HG02763 (cell line): ENCODE data around the gene BCAR3.

Experiments used
- ATAC-seq: cut with Tn5 transposase; IDR thresholded peaks from one replicate; pipeline ENCODE4 v1.9.1; 2021; ENCODE audit warnings: mild to moderate bottlenecking, moderate library complexity; ENCODE audit not compliant: unreplicated experiment

The BCAR3 gene

DNA sequence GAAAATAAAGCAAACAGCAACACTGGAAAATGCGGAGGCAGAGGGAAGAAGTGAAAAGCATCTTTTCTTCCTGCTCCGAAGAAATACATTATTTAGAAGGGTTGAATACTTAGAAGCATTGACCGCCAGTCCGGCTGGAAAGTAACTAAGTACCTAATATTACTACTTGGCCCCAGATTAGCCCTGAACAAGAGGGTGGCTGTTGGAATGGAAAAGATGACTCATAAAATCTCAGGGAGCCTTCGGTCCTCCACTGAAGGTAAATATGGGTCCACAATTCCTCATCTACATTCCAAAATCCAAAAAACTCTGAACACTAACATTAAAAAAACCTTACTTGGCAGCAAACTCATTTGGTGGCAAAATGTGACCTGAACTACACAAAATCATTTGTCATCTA lies 40.1 kb downstream of the BCAR3 start:
- no peak for ATAC-seq

DNA sequence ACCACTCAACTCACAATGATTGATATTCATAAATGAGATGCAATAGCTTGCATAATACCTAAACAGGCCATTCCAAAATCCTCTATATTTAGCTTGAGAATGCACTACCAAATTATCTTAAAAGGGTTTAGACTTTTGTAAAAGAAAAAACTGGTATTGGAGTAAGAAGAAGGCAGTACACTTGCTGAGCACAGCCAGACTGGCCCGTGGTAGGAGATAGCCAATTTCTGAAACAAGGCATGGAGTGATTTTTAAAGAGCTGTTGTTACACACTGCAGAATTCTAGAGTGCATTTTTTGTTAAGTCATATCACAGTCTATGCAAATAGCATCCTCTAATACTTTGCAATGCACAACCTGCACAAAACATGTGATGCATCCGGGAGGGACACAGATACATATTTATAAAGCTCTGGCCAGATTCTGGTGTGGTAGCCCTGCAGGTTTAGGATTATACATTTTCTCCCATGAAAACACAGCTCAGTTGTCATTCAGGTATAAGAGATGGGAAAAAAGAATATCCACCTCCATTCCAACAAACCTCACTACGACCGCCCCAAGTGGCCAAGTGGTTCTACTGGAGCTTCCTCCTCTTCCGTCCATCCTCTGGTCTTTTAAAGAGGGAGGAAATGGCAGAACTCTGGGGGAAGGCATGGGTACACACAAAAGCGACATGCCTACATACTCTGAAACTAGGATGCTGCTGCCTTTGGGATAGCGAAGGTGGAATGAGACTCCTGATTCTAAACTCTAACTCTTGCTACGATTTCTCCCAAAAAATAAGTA lies 40.8 kb downstream of the BCAR3 start:
- no peak for ATAC-seq

DNA sequence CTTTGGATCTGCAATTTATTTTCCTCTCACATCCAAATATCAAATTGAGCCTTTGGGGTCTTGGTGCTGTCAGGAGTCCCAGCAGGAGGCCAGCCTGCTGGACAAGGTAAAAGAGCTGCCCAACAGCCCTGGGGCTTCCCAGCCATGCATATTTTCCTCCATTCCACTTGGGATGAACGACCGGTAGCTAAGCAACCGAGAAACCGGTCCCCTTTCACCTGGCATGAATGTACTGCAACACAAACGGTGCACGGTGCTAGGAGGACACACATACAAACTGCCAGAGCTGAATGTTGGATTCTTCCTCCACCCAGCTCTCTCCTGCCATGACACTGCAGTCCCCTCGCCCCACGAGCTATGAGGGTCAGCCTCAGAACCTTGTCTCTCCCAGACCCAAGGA lies 42.7 kb downstream of the BCAR3 start:
- ATAC-seq = no peak

DNA sequence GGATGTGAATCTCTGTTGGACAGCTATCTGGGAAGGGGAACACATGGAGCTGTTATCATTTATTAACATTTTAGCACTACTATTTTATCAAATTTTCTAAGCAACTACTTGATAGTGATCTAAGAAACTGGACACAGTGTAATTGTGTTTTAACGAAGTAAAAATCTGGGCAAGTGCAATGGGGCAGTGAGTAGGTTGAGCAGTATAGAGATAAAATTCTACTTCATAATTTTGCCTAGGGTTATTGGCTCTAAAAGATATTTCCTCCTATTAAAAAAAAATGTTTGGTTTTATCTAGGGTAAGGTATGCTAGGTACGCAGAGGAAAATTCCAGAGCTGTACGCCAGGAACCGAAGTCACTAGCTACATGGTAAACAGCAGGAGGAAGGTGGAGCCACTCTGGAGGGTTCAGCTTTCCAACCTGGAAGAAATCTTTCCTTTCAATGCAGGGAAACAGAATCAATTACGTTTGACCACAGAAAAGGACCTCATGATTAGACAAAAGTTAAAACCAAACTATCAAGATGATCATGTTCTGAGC lies 43.3 kb downstream of the BCAR3 start:
- no peak for ATAC-seq

DNA sequence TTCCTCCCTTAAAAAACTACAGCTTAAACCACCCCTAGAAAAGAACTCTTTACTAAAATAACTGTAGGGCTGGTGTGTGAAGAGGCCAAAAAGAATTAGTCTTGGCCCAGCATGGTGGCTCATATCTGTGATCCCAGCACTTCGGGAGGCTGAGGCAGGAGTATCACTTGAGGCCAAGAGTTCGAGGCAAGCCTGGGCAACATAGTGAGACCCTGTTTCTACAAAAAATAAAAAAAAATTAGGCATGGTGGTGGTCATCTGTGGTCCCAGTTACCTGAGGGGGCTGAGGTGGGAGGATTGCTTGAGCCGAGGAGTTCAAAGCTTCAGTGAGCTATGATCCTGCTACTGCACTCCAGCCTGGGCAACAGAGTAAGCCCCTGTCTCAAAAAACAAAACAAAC lies 44.9 kb downstream of the BCAR3 start:
- ATAC-seq = no peak

DNA sequence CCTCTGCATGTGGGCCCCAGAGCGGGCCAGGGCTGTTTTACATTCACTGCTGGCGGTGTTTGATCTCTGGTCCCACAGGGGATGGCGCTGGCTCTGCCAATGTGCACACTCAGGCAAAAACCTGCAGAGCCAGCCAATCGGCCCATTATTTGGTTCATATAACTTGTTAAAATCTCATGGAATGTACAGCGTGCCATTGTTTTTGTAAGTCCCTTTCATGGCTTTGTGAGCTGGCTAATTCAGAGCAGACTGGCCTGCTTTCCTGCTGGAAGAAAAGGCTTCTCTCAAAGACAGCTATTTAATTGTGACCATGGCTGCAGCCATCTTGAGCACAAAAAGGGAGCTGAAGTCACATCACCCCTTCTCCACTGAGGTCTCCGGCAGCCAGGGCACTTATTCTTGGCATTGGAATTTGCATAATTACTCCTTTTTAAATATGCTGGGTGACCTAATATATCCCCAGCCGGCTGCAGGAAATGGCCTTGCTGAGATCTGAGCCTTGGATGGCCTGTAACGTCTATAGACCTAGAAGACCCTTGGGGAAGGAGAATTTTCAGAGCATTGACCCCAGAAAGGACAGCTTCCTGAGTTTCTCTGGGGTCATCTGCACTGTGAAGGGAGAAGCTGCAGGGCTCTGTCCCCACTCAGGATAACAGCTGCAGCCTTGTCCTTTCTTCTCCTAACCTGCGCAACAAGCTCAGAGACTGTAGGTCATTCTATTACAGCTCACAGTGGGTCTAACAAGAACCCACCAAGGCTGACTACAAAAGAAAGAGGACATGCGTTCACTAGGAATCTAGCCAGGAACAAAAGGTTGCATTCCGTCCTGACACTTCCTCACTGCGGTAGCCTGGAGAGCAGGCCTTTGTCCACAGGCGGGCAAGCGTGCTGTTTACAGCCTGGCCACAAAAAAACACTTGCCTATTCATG lies 45.8 kb downstream of the BCAR3 start:
- no peak for ATAC-seq

DNA sequence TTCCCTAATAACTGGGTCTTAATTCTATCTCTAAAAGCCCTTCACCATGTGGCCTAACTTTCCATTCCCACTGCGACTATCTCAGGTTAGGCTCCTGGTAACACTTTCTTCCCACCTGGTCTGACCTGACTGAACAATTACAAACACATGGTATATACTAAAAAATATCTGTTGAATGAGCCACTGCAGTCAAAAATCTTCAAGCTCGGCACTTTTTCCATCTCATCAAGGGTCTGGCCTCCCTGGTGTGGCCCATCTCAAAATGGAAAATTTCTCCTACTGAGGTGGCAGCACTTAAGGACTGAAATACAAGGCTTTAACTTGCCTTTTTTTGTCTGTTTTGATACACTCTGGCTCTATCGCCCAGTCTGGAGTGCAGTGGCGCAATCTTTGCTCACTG lies 48.3 kb downstream of the BCAR3 start:
- ATAC-seq = no peak

DNA sequence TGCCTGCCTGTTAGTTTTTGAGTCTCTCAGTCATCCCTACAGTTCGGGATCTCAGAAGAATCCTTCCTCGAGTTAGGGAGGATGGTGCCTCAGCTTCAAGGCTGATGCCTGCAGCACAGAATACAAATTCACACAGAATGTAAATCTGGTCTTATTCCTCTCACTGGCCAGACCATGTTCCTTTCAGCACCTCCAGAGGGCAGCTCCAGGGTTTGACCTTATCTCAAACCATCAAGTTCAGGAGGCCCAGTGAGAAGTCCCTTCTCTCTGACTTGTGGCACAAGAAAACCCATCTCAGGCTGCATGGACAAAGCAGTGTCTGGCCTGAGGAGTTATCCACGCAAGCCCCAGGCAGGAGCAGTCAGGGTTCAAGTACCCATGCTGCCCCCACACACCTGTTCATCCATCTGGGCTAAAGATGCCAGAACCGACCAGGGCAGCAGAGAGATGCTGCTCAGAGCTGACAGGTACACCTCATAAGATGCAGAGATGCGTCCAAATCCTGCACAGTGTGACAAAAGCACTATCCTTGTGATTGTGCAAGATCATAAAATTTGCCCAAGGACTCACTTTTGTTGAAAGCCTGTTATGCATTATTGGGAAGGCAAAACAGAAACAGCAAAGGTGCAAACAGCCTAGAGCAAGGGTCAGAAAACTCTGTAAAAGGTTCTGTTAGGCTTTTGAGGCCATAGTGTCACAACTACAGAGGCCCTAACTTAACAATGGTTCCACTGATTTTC lies 49.8 kb downstream of the BCAR3 start:
- ATAC-seq = no peak

DNA sequence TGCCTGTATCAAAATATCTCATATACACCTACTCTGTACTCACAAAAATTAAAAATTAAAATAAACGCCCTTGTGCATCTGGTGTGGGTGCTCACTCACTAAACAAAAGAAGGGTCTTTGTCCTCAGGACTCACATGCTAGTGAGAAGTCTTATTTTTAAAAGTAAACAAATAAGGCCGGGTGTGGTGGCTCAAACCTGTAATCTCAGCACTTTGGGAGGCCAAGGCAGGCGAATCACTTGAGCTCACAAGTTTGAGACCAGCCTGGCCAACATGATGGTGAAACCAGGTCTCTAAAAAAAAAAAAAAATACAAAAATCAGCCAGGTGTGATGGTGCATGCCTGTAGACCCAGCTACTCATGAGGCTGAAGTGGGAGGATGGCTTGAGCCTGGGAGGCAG lies 51.5 kb downstream of the BCAR3 start:
- ATAC-seq = no peak

DNA sequence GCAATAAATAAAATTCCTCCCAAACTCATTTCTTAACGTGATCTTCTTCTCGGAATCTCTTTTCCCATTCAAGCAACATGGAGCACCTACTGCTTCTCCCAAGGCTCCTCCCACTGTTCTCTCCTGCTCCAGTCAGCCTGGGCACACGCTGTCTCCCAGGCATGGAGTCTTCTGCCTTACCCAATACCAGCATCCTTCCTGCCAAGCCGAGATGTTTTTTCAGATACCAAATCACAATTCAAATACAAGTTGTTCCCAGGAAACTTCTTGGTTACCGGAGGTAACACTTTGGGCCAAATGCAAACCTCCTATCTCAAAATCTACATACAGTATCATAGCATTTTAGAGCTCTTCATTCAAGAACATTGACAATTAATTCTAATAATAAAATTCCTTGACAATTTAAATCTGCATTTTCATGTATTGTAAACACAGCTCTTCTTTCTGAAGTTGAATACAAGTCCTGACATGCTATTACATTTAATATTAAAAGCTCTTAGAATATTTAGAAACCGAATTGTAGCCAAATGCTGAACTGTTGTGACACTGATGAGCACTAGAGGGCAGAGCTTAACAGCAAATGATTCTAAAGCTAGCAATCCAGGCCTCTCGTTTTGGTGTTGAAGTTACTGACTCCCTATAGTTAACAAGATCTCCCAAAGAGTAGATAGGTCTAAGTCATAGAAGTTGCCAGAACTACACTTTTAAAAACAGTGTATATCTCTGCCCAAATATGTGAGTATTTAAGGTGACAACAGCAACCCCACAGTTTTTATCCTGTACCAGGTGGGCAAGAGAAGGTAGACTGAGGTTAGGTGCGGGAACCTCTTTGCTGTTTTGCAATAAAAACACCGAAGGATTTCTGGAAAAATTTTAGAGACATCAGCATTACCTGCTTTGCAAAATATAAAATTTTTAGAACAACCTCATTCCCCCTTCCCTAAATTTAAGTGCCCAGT lies 52.3 kb downstream of the BCAR3 start:
- no peak for ATAC-seq

DNA sequence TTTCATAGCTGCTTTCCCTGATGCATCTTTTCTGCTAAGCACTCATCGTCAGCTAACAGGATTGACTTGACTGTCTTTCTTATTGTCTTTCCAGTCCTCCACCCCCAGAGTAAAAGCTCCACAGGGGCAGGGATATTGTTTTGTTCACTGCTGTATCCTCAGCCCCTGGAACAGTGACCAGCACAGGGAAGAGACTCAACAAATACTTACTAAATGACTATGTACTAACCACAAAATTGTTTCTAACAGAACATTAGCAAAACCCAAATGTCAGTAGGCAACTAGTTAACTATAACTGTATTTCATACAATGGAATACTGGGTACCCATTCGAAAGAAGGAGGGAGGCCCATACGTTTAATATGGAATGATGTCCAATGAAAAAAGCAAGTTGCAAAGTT lies 53.0 kb downstream of the BCAR3 start:
- no peak for ATAC-seq

DNA sequence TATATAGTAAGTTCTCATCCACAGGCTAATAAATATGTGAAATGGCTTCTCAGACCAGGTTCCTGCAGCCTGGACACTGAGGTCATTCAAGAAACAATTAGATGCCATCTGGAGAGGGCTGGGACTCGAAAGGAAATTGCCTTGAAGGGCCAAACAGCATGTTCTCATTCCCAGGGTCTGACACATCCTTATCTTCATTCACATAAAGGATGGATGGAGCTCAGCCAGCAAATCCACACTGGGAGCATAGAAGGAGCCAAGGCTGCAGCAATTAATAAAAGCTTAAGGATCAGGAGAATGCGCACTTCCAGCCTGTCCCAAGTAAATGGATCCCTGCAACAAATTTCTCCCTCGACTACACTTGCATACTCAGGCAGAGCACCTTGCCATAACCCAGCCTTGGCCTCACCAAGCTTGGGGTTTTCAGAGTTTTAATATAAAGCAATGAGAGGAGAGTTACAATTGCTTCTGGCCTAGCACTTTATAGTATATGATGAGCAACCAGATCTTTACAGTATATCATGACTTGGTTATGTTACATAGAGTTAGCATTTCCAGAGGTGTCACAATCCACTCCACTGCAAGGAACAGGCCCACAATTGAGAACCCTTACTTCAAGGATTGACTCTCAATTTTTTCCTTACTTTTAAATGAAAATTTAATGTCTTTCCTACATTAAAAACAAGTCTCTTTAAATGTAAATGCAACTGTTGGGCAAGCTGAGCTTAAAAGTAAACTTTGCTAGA lies 55.9 kb downstream of the BCAR3 start:
- no peak for ATAC-seq

DNA sequence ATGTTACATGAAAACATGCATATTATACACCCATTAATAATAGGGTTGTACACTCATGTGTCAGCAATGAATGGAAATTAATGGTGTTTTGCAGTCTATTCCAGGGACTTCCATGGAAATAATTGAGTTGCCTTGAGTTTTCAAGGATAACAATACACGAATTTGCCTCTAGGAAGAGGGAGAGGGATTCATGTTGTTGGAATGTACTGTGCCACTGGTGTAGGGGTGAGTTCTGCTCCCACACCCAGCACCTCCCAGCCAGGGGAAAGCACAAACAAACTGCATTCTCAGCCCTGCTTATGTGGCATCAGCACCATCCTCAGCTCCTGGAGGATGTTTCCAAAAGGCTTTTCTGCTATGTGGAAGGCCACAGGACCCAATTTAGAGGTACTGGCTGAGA lies 57.8 kb downstream of the BCAR3 start:
- no peak for ATAC-seq

DNA sequence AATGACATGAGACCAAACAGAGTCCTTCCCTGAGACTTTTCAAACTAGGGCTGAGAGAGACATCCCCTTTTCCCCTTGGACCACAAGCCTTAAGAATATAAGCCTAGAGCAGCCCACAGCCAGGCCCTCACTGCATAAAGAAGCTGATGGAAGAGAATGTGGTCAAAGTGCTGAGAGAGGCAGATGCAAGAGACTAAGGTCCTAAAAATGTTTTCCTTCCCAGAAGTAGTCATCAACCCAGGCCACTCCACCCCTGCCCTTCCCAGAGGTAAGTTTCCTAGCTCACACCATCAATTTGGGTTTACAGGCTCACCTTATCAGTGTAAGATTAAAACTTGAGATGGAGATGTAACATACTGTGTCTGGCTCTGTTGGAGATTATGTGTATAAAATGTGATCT lies 58.2 kb downstream of the BCAR3 start:
- no peak for ATAC-seq

DNA sequence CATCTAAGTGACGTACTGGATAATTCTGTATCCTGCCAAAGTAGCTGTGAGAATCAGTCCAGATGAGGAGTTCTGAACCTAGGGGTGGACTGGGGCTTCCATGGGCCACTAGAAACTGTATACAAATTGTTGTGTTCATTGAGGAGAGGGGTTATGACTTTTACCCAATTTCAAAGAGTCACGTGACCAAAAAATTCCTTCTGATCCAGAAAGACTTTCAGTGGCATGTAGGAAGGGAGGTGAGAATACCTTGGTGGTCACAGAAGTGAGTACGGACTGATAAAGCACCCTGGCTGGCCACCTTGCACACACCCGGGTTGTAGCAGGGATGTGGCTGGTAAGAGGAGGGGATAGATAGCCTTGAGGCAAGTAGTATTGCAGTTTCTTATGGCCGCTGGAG lies 60.4 kb downstream of the BCAR3 start:
- no peak for ATAC-seq

DNA sequence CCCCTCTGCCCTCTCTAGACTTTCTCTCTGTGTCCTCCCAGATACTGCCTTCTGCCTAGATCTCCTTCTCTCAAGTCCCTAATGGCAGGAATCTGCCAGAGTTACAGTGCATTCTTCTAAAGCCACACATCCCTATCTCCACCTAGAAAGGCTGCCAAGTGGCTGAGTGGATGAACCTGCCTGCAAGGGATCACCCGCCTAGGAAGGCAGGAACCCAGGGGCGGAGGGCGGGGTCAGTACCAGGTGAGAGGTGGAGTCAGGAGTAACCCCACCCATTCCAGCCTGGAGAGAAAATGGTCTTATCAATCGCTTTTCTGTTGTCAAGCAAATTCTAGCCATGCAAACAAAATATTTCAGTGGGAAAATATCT lies 60.8 kb downstream of the BCAR3 start:
- no peak for ATAC-seq

DNA sequence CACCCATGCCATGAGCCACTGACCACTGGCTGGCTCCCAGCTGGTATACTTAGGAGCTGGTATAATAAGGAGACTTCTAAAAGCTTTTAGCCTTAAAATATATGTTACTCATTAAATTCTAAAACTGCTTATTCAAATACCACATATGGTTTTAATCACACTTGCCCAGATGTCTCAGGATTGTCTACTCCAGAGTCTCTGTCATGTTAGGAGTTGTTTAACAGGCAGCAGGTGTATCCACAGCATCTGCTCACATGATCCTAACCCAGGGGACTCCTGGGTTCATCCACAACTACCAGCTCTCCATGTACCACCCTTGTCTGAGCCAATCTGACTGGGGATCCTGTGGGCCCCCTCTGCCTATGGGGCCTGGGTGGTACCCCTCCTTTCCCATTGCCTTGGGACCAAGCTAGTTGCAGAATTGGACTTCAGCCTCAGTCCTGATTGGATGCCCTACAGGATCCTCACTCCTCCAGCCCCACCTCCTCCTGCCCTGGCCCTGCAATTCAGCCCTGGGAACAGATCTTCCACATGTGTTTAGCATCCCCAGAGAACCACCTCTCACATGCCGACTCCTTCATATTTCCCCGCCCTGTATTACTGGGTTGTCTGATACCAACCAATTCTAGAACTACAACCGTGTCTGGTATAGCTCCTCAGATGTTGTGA lies 61.3 kb downstream of the BCAR3 start:
- no peak for ATAC-seq

DNA sequence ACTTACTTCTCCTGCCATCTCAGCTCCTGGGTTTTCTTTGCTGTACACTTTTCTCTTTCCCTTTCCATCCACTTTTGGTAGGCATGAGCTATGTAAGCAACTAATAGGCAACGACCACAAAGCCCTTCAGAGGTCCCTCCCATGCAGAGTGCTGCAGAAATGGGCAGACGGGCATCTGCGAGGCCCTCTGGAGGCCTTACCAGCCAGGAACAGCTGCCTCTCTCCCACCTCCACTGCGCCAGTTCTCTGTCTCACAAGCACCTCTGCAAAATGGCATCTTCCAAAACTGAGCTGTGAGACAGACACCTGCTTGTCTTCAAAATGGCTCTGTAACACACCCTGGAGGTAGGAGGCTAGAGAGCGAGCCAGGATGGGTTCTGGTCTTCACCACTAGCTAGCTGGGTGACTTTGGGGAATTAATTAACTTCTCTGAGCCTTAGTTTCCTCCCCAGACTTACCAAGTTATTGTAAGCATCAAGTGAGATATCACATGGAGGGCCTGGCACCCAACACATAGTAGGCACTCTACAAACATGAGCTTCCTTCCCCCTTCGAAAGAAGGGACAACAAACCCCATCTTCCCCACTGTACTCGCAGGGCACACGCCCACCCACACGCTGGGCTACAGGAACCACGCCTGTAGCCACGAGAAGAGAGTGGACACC lies 62.0 kb downstream of the BCAR3 start:
- no peak for ATAC-seq
